HEK293 (cell line): Measurements from ENCODE around the gene NCDN.
"Not testable (repeated sequence)": the region's sequence is repeated elsewhere in the genome, so short reads cannot be mapped to it uniquely, and the experiment has no call there.

ENCODE experiments used
- CTCF ChIA-PET: fragments of 350-600 bp; formaldehyde crosslinking; extraction: SDS; loops from one replicate; lab custom pipeline; 2021; ENCODE audit warnings: antibody characterized with exemption; lab: Yijun Ruan, JAX
- POLR2A ChIA-PET: fragments of 300-600 bp; formaldehyde crosslinking; extraction: SDS; loops from one replicate; lab custom pipeline; 2020; ENCODE audit warnings: antibody characterized with exemption, inconsistent platforms; lab: Yijun Ruan, JAX
- H3K27ac ChIP-seq: fragments of 200-500 bp; sonication (Bioruptor generic); 2 replicates; pipeline ENCODE4 v1.5.1; 2014; ENCODE audit warnings: low read depth, low read length, control low read depth, inconsistent platforms; ENCODE audit errors: extremely low read depth
- H3K36me3 ChIP-seq, 2 experiments: fragments of 200-500 bp in 1 of 2; sonication (Bioruptor generic) in 1 of 2; 1 replicate in 1 of 2; 2 replicates in 1 of 2; pipeline ENCODE4 v1.5.1; 2014 to 2017; ENCODE audit warnings: inconsistent platforms in 2 of 2, low read length in 2 of 2; ENCODE audit not compliant: control insufficient read depth in 2 of 2, insufficient read depth in 1 of 2
- H3K4me1 ChIP-seq: fragments of 200-500 bp; sonication (Bioruptor generic); 2 replicates; pipeline ENCODE4 v1.5.1; 2014; ENCODE audit warnings: mild to moderate bottlenecking, low read length, inconsistent platforms; ENCODE audit not compliant: control insufficient read depth, insufficient read depth
- H3K4me3 ChIP-seq: 2 replicates; pipeline ENCODE4 v1.5.1; 2011; ENCODE audit warnings: low read depth, mild to moderate bottlenecking, control low read depth, low read length, moderate library complexity
- H3K9me3 ChIP-seq: fragments of 200-500 bp; sonication (Bioruptor generic); 2 replicates; pipeline ENCODE4 v1.5.1; 2014; ENCODE audit warnings: low read depth, low read length, inconsistent platforms; ENCODE audit not compliant: control insufficient read depth, insufficient read depth
- AEBP2 ChIP-seq: fragments of 450-650 bp; formaldehyde crosslinking; IDR thresholded peaks from 2 replicates; pipeline ENCODE4 v1.5.1; 2016; ENCODE audit warnings: missing biosample characterization, missing genetic modification characterization, borderline replicate concordance
- BCL11A ChIP-seq: fragments of 450-650 bp; formaldehyde crosslinking; IDR thresholded peaks from 2 replicates; pipeline ENCODE4 v1.5.1; 2016; ENCODE audit warnings: low read depth, missing biosample characterization, missing genetic modification characterization
- GFI1B ChIP-seq: fragments of 450-650 bp; formaldehyde crosslinking; IDR thresholded peaks from 2 replicates; pipeline ENCODE4 v1.5.1; 2016; ENCODE audit warnings: missing biosample characterization, missing genetic modification characterization
- HOXC10 ChIP-seq: sonication (generic); formaldehyde crosslinking; IDR thresholded peaks from 2 replicates; pipeline ENCODE4 v1.8.1; 2023; ENCODE audit warnings: mild to moderate bottlenecking, missing genetic modification reagents
- SP3 ChIP-seq: fragments of 450-650 bp; formaldehyde crosslinking; IDR thresholded peaks from 2 replicates; pipeline ENCODE4 v1.5.1; 2016; ENCODE audit warnings: missing biosample characterization, missing genetic modification characterization
- ZBTB26 ChIP-seq: fragments of 450-650 bp; formaldehyde crosslinking; optimal IDR thresholded peaks from 2 replicates; pipeline ENCODE3; 2016; ENCODE audit warnings: missing biosample characterization, mild to moderate bottlenecking, missing genetic modification characterization
- ZBTB48 ChIP-seq: fragments of 450-650 bp; formaldehyde crosslinking; IDR thresholded peaks from 2 replicates; pipeline ENCODE4 v1.5.1; 2016; ENCODE audit warnings: missing biosample characterization, missing genetic modification characterization
- ZBTB6 ChIP-seq: fragments of 450-650 bp; formaldehyde crosslinking; IDR thresholded peaks from 2 replicates; pipeline ENCODE4 v1.5.1; 2017; ENCODE audit warnings: missing biosample characterization, missing genetic modification characterization
- ZNF112 ChIP-seq: fragments of 450-650 bp; formaldehyde crosslinking; IDR thresholded peaks from 2 replicates; pipeline ENCODE4 v1.5.0; 2017; ENCODE audit warnings: missing biosample characterization, missing genetic modification characterization
- ZNF155 ChIP-seq: fragments of 450-650 bp; formaldehyde crosslinking; IDR thresholded peaks from 2 replicates; pipeline ENCODE4 v1.5.1; 2016; ENCODE audit warnings: missing biosample characterization, missing genetic modification characterization
- ZNF266 ChIP-seq: fragments of 450-650 bp; formaldehyde crosslinking; IDR thresholded peaks from 2 replicates; pipeline ENCODE4 v1.5.1; 2016; ENCODE audit warnings: missing biosample characterization, missing genetic modification characterization, low read depth
- ZNF514 ChIP-seq: fragments of 450-650 bp; formaldehyde crosslinking; IDR thresholded peaks from 2 replicates; pipeline ENCODE4 v1.5.1; 2016; ENCODE audit warnings: missing biosample characterization, missing genetic modification characterization
- ZNF521 ChIP-seq: fragments of 450-650 bp; formaldehyde crosslinking; IDR thresholded peaks from 2 replicates; pipeline ENCODE4 v1.5.1; 2017; ENCODE audit warnings: missing biosample characterization, mild to moderate bottlenecking, missing genetic modification characterization
- ZNF677 ChIP-seq: fragments of 450-650 bp; IDR thresholded peaks from 2 replicates; pipeline ENCODE4 v1.5.0; 2018; ENCODE audit warnings: missing biosample characterization, mild to moderate bottlenecking, missing genetic modification characterization, moderate library complexity

NCDN gene

GRCh38 chr1:35576061-35576765 is 18.6 kb downstream of the NCDN start:
- H3K4me3 ChIP-seq, result no peak overlapping the region

GRCh38 chr1:35576766-35577070 is 19.1 kb downstream of the NCDN start:
- CTCF ChIA-PET, result interaction anchor here (1.0 to 3.3 kb wide), 3 partner anchors 8 to 150 kb away, joined by 4 to 17 read pairs (median 6); no protein-coding TSS in a partner anchor
- H3K4me3 ChIP-seq, result not testable (repeated sequence)

More at GRCh38 chr1:35576061-35576765, 18.6 kb downstream of the NCDN start:
- Histone ChIP-seq H3K27ac (no peak overlapping the region), H3K36me3 (no peaks in the 10 kb centered on the region), H3K4me1 (no peaks in the 10 kb centered on the region), H3K9me3 (no peaks in the 10 kb centered on the region)
- ChIA-PET CTCF (interaction anchor here (1.0 to 1.1 kb wide), 2 partner anchors 139 to 150 kb away, joined by 4 to 6 read pairs; no protein-coding TSS in a partner anchor), POLR2A (no interaction called here)
- TF ChIP-seq ZNF521 (tag by site-specific recombination) (no peak), ZNF677 (tag by site-specific recombination) (no peak), ZNF112 (tag by site-specific recombination) (no peak), GFI1B (tag by site-specific recombination) (no peak), BCL11A (no peak), HOXC10 (no peak)

GRCh38 chr1:35577071-35577998 is 19.7 kb downstream of the NCDN start:
- no peaks in the 10 kb centered on the region for H3K4me1 ChIP-seq

More at GRCh38 chr1:35576766-35577070, 19.1 kb downstream of the NCDN start:
- H3K9me3 ChIP-seq, H3K36me3 ChIP-seq, H3K27ac ChIP-seq, POLR2A ChIA-PET, H3K4me1 ChIP-seq: not testable (repeated sequence)

More at GRCh38 chr1:35577071-35577998, 19.7 kb downstream of the NCDN start:
- Histone ChIP-seq H3K9me3 (no peaks in the 10 kb centered on the region), H3K27ac (no peak overlapping the region), H3K4me3 (no peak overlapping the region), H3K36me3 (no peaks in the 10 kb centered on the region)
- POLR2A ChIA-PET, result no interaction called here
- CTCF ChIA-PET, result interaction anchor here (0.7 to 3.3 kb wide), 4 partner anchors 9 to 150 kb away, joined by 3 to 17 read pairs (median 4); no protein-coding TSS in a partner anchor
- no peak for TF ChIP-seq ZBTB48
- TF ChIP-seq AEBP2 (tag by site-specific recombination), result no peak
- TF ChIP-seq ZNF514 (tag by site-specific recombination), result no peak
- TF ChIP-seq ZBTB26 (tag by site-specific recombination), result no peak
- TF ChIP-seq SP3 (tag by site-specific recombination), result no peak
- TF ChIP-seq ZNF266 (tag by site-specific recombination), result no peak
- TF ChIP-seq ZNF155 (tag by site-specific recombination), result no peak
- no peak for TF ChIP-seq ZBTB6 (tag by site-specific recombination)
